Measurements from ENCODE around the gene TCF4.

DNA sequence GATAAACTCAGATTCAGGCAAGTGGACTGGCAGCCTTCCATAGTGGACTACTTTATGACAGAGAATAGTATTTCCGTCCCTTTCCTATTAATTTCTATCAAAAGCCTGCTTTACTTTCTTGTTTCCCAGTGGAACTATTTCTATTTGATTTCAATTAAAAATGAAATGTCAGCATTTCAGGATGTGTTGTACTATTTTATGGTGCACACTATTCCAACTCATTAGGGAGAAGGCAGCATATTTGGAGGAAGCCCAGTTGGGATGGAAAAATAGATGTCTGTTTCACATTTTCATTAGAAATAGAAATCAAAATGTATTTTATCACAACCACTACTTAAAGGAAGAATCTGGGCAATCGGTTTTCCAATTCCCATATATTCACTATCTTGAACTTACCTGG lies 37.9 kb upstream of the TCF4 start:
- TF ChIP-seq, protein P1, sequence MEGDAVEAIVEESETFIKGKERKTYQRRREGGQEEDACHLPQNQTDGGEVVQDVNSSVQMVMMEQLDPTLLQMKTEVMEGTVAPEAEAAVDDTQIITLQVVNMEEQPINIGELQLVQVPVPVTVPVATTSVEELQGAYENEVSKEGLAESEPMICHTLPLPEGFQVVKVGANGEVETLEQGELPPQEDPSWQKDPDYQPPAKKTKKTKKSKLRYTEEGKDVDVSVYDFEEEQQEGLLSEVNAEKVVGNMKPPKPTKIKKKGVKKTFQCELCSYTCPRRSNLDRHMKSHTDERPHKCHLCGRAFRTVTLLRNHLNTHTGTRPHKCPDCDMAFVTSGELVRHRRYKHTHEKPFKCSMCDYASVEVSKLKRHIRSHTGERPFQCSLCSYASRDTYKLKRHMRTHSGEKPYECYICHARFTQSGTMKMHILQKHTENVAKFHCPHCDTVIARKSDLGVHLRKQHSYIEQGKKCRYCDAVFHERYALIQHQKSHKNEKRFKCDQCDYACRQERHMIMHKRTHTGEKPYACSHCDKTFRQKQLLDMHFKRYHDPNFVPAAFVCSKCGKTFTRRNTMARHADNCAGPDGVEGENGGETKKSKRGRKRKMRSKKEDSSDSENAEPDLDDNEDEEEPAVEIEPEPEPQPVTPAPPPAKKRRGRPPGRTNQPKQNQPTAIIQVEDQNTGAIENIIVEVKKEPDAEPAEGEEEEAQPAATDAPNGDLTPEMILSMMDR (IDR thresholded peaks at IDR 0.05), result no peak
- TF ChIP-seq POLR2AphosphoS5 (IDR thresholded peaks at IDR 0.05), result no peak
- TF ChIP-seq POLR2A (IDR thresholded peaks at IDR 0.05), result no peak
- TF ChIP-seq EP300 (IDR thresholded peaks at IDR 0.05; ENCODE audit: low read depth), result no peak
